ENCODE data around the gene DEUP1. TPM values are rescaled to one million over a fixed set of nuclear protein-coding genes. Genes with fewer than 3 reads are reported as not detected.

DEUP1 gene
- total RNA-seq, 1 donor from 2014 or later = not detected

DNA sequence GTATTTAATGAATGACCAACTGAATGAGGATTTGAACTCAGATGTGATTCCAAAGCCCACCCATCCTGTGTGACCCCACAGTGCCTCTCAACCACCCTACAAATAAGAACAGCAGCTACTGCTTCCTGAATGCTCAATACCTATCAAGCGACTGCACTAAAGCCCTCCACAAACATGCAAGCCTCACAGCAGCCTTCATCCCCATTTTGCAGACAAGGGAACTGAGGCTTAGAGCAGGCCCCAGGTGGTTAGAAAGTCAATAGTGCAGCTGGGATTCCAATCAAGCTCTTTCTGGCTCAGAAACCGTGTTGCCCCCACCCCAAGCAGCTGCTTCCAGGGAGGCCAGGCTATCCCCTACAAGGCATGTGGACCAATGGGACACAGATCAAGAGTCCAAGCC, 155.4 kb downstream of the DEUP1 start:
- Mint-ChIP-seq H3K4me3 (no peak overlapping the region), H3K27me3 (ENCODE audit: insufficient read depth) (no peaks in the 10 kb centered on the region), H3K27ac (no peak overlapping the region), H3K4me1 (ENCODE audit: low read depth) (no peaks in the 10 kb centered on the region), H3K36me3 (ENCODE audit: low read depth) (no peaks in the 10 kb centered on the region), H3K9me3 (no peaks in the 10 kb centered on the region)
- intact Hi-C loops (cut with micrococcal nuclease) = loop anchor here (10.0 kb wide), 1 partner anchor 919 kb away; the partner anchor contains the start of gene GPR83
- no peak for DNase-seq (ENCODE audit: low spot score)

- Mint-ChIP-seq H3K4me1 (ENCODE audit: low read depth) (no peaks in the 10 kb centered on the region), H3K9me3 (no peaks in the 10 kb centered on the region)
- intact Hi-C loops (cut with micrococcal nuclease) = loop anchor here (10.0 kb wide), 1 partner anchor 918 kb away; the partner anchor contains the start of gene GPR83
These were observed 156.5 kb downstream of the DEUP1 start for GRCh38 chr11:93487032-93487483.

More at GRCh38 chr11:93487032-93487483, 156.5 kb downstream of the DEUP1 start:
- Mint-ChIP-seq H3K36me3 (ENCODE audit: low read depth) (no peaks in the 10 kb centered on the region), H3K27me3 (ENCODE audit: insufficient read depth) (no peaks in the 10 kb centered on the region), H3K4me3 (no peak overlapping the region), H3K27ac (no peak overlapping the region)
- no peak for DNase-seq (ENCODE audit: low spot score)

Other genes with a start within 250 kb of the DEUP1 start
- 16.9 and 17.1 TPM in 2 replicates for gene SLC36A4, start 132.8 kb upstream of the DEUP1 start, total RNA-seq
- 33.4 and 34.8 TPM in 2 replicates for gene SMCO4, start 212.6 kb downstream of the DEUP1 start, total RNA-seq